GM23338 (cell line): Measurements from ENCODE around the gene REG1A. TPM values are rescaled to one million over a fixed set of nuclear protein-coding genes. Genes with fewer than 3 reads are reported as not detected.

Experiments used
- ATAC-seq: fragments of 200-7000 bp; cut with Tn5 transposase; 3 replicates; pipeline ENCODE4 v1.9.1; 2020
- DNase-seq: peaks from one replicate; pipeline ENCODE4 v3.0.0-alpha.2; 2015; ENCODE audit warnings: low spot score
- H2AFZ ChIP-seq: fragments of 200-600 bp; sonication (generic); 2 replicates; pipeline ENCODE4 v1.8.0; 2016; ENCODE audit warnings: antibody characterized with exemption, mild to moderate bottlenecking, moderate library complexity
- H3F3A ChIP-seq: fragments of 200-600 bp; sonication (generic); replicated peaks from 2 replicates; pipeline ENCODE4 v1.8.0; 2017; ENCODE audit warnings: antibody characterized with exemption, mixed run types, low read depth
- H3K27ac ChIP-seq: fragments of 200-600 bp; sonication (generic); 2 replicates; pipeline ENCODE4 v1.6.1; 2016; ENCODE audit warnings: low read depth
- H3K27me3 ChIP-seq: fragments of 200-600 bp; sonication (generic); 2 replicates; pipeline ENCODE4 v1.8.0; 2016; ENCODE audit warnings: mild to moderate bottlenecking, mixed run types, moderate library complexity; ENCODE audit not compliant: insufficient read depth
- H3K36me3 ChIP-seq: fragments of 200-600 bp; sonication (generic); 2 replicates; pipeline ENCODE4 v1.8.0; 2016; ENCODE audit warnings: mild to moderate bottlenecking; ENCODE audit not compliant: insufficient read depth
- H3K4me1 ChIP-seq: fragments of 200-600 bp; sonication (generic); 2 replicates; pipeline ENCODE4 v1.8.0; 2016; ENCODE audit warnings: mild to moderate bottlenecking, moderate library complexity; ENCODE audit not compliant: insufficient read depth
- H3K4me2 ChIP-seq: fragments of 200-600 bp; sonication (generic); 2 replicates; pipeline ENCODE4 v1.7.1; 2017; ENCODE audit warnings: mixed run types
- H3K4me3 ChIP-seq: fragments of 200-600 bp; sonication (generic); 2 replicates; pipeline ENCODE4 v1.6.1; 2016; ENCODE audit warnings: mixed run types
- H3K79me2 ChIP-seq: fragments of 200-600 bp; sonication (generic); replicated peaks from 2 replicates; pipeline ENCODE4 v1.8.0; 2017; ENCODE audit warnings: mild to moderate bottlenecking; ENCODE audit not compliant: insufficient read depth
- H3K9me2 ChIP-seq: fragments of 200-600 bp; sonication (generic); 2 replicates; pipeline ENCODE4 v1.8.0; 2017; ENCODE audit not compliant: insufficient read depth
- H4K20me1 ChIP-seq: fragments of 200-600 bp; sonication (generic); replicated peaks from 2 replicates; pipeline ENCODE4 v1.8.0; 2017; ENCODE audit warnings: mild to moderate bottlenecking; ENCODE audit not compliant: insufficient read depth
- H3K27ac Mint-ChIP-seq: 2 replicates; pipeline ENCODE4 v1.8.0; 2020; ENCODE audit warnings: inconsistent platforms, mild to moderate bottlenecking, moderate library complexity, mixed read lengths
- H3K27me3 Mint-ChIP-seq: 3 replicates; pipeline ENCODE4 v1.8.0; 2022; ENCODE audit warnings: low read depth, mild to moderate bottlenecking, moderate library complexity, mixed read lengths, inconsistent platforms; ENCODE audit not compliant: insufficient read depth, poor library complexity
- H3K36me3 Mint-ChIP-seq: 3 replicates; pipeline ENCODE4 v1.8.0; 2021; ENCODE audit warnings: low read depth, mild to moderate bottlenecking, inconsistent platforms, moderate library complexity, mixed read lengths
- H3K4me1 Mint-ChIP-seq: 3 replicates; pipeline ENCODE4 v1.8.0; 2020; ENCODE audit warnings: mild to moderate bottlenecking, inconsistent platforms, mixed read lengths
- H3K4me3 Mint-ChIP-seq: 3 replicates; pipeline ENCODE4 v1.8.0; 2021; ENCODE audit warnings: moderate library complexity, mild to moderate bottlenecking, inconsistent platforms, mixed read lengths
- H3K9me3 Mint-ChIP-seq: 3 replicates; pipeline ENCODE4 v1.8.0; 2020; ENCODE audit warnings: moderate library complexity, mild to moderate bottlenecking, inconsistent platforms, mixed read lengths
- CTCF ChIP-seq, 2 experiments: fragments of 200-600 bp in 1 of 2; sonication (generic) in 1 of 2; conservative IDR thresholded peaks; 2 replicates each; pipeline versions ENCODE4 v1.5.1 to v1.6.1; 2016 to 2017; ENCODE audit warnings: antibody characterized with exemption in 2 of 2, low read depth in 2 of 2, mild to moderate bottlenecking in 2 of 2, moderate library complexity in 1 of 2
- ETS1 ChIP-seq: IDR thresholded peaks from 2 replicates; pipeline ENCODE4 v1.6.1; 2016; ENCODE audit warnings: antibody characterized with exemption
- EZH2 ChIP-seq: fragments of 200-600 bp; sonication (generic); IDR thresholded peaks from one replicate; pipeline ENCODE4 v1.8.0; 2017; ENCODE audit warnings: antibody characterized with exemption, mild to moderate bottlenecking, low read depth; ENCODE audit not compliant: unreplicated experiment
- NANOG ChIP-seq: IDR thresholded peaks from 2 replicates; pipeline ENCODE4 v1.6.1; 2016; ENCODE audit warnings: antibody characterized with exemption, borderline replicate concordance
- STAT1 ChIP-seq: IDR thresholded peaks from one replicate; pipeline ENCODE4 v1.6.1; 2016; ENCODE audit warnings: antibody characterized with exemption; ENCODE audit not compliant: unreplicated experiment
- ZNF331 ChIP-seq: fragments of 250-450 bp; sonication (Bioruptor Pico); IDR thresholded peaks from 2 replicates; pipeline ENCODE4 v1.5.0; 2020; ENCODE audit warnings: low read depth, mild to moderate bottlenecking, moderate library complexity
- ZNF462 ChIP-seq: fragments of 250-450 bp; sonication (Bioruptor Pico); IDR thresholded peaks from 2 replicates; pipeline ENCODE4 v1.5.0; 2020; ENCODE audit warnings: mild to moderate bottlenecking, moderate library complexity
- polyA plus RNA-seq: library from polyadenylated mRNA; unstranded; fragments of >200 nt; fragmentation: Nextera tagmentation; extraction: Ambion mirVana; gene quantifications from 2 replicates; pipeline ENCODE4 v1.2.1, GENCODE V29; 2016
- total RNA-seq: library from RNA; depleted of rRNA; stranded (reverse); fragments of >200 nt; shearing (Covaris generic); gene quantifications from 2 replicates; pipeline ENCODE4 v1.2.3, GENCODE V29; 2014

The REG1A gene
- total and polyA plus RNA-seq, 2 experiments from 2014 or later = not detected

GRCh38 chr2:79131687-79132086 lies 11.4 kb downstream of the REG1A start (continued):
- no peak for TF ChIP-seq ZNF462 (CRISPR knock-in tag)
- TF ChIP-seq CTCF (conservative IDR thresholded peaks at IDR 0.05; ENCODE audit: low read depth in 2 of 2) = no peak

GRCh38 chr2:79138385-79138784 lies 18.1 kb downstream of the REG1A start:
- no peaks in the 10 kb centered on the region for H3K9me3 Mint-ChIP-seq
- H3K27ac ChIP-seq = no peak overlapping the region
- no peak overlapping the region for H3K27ac Mint-ChIP-seq
- H3K36me3 ChIP-seq = no peaks in the 10 kb centered on the region
- DNase-seq (no peak), ATAC-seq (no peak)
- no peak overlapping the region for H3K4me3 Mint-ChIP-seq
- H3F3A ChIP-seq = no peaks in the 10 kb centered on the region
- H2AFZ ChIP-seq = no peak overlapping the region
- peaks cover 3% of the 10 kb centered on the region; the same call in 1 of the 2 replicates for H4K20me1 ChIP-seq
- H3K9me2 ChIP-seq = peaks cover 8% of the 10 kb centered on the region; the same call in 1 of the 2 replicates
- no peaks in the 10 kb centered on the region for H3K79me2 ChIP-seq
- no peaks in the 10 kb centered on the region for H3K36me3 Mint-ChIP-seq
- H3K4me3 ChIP-seq = no peak overlapping the region
- no peaks in the 10 kb centered on the region for H3K27me3 ChIP-seq
- no peaks in the 10 kb centered on the region for H3K4me1 ChIP-seq
- no peaks in the 10 kb centered on the region for H3K4me1 Mint-ChIP-seq
- no peak overlapping the region for H3K4me2 ChIP-seq
- no peaks in the 10 kb centered on the region for H3K27me3 Mint-ChIP-seq
- no peak for TF ChIP-seq STAT1
- no peak for TF ChIP-seq ZNF331 (CRISPR knock-in tag)
- no peak for TF ChIP-seq NANOG
- no peak for TF ChIP-seq ZNF462 (CRISPR knock-in tag)
- TF ChIP-seq EZH2 = no peak
- no peak for TF ChIP-seq ETS1
